GM23248 (cell line): ENCODE data around the gene FAM171A2. TPM values are rescaled to one million over a fixed set of nuclear protein-coding genes. Genes with fewer than 3 reads are reported as not detected.
"Not testable (repeated sequence)": the region's sequence is repeated elsewhere in the genome, so short reads cannot be mapped to it uniquely, and the experiment has no call there.

ENCODE experiments used
- DNase-seq: peaks from one replicate; pipeline ENCODE4 v3.0.0-alpha.2; 2015
- H2AFZ ChIP-seq: fragments of 200-600 bp; sonication (generic); 2 replicates; pipeline ENCODE4 v1.6.1; 2016; ENCODE audit warnings: antibody characterized with exemption
- H3F3A ChIP-seq: fragments of 200-600 bp; sonication (generic); 2 replicates; pipeline ENCODE4 v1.6.1; 2016; ENCODE audit warnings: mild to moderate bottlenecking, antibody characterized with exemption, mixed run types; ENCODE audit not compliant: insufficient read depth
- H3K27ac ChIP-seq: fragments of 200-600 bp; sonication (generic); 2 replicates; pipeline ENCODE4 v1.5.1; 2016; ENCODE audit warnings: mild to moderate bottlenecking
- H3K27me3 ChIP-seq: fragments of 200-600 bp; sonication (generic); replicated peaks from 2 replicates; pipeline ENCODE4 v1.6.1; 2016; ENCODE audit warnings: mild to moderate bottlenecking; ENCODE audit not compliant: insufficient read depth
- H3K36me3 ChIP-seq: fragments of 200-600 bp; sonication (generic); 2 replicates; pipeline ENCODE4 v1.6.1; 2016; ENCODE audit warnings: low read depth, mild to moderate bottlenecking
- H3K4me1 ChIP-seq: fragments of 200-600 bp; sonication (generic); 2 replicates; pipeline ENCODE4 v1.6.1; 2016; ENCODE audit warnings: mild to moderate bottlenecking; ENCODE audit not compliant: insufficient read depth
- H3K4me2 ChIP-seq: fragments of 200-600 bp; sonication (generic); one replicate; pipeline ENCODE4 v1.6.1; 2016; ENCODE audit warnings: mild to moderate bottlenecking; ENCODE audit not compliant: unreplicated experiment
- H3K4me3 ChIP-seq: fragments of 200-600 bp; sonication (generic); 2 replicates; pipeline ENCODE4 v1.5.1; 2016; ENCODE audit warnings: mild to moderate bottlenecking
- H3K79me2 ChIP-seq: fragments of 200-600 bp; sonication (generic); 2 replicates; pipeline ENCODE4 v1.6.1; 2016; ENCODE audit warnings: mild to moderate bottlenecking; ENCODE audit not compliant: insufficient read depth
- H3K9ac ChIP-seq: fragments of 200-600 bp; sonication (generic); 2 replicates; pipeline ENCODE4 v1.6.1; 2016; ENCODE audit warnings: mild to moderate bottlenecking
- H3K9me2 ChIP-seq: fragments of 200-600 bp; sonication (generic); 2 replicates; pipeline ENCODE4 v1.6.1; 2016; ENCODE audit warnings: mixed run types, mild to moderate bottlenecking, moderate library complexity; ENCODE audit not compliant: insufficient read depth
- H3K9me3 ChIP-seq: fragments of 200-600 bp; sonication (generic); one replicate; pipeline ENCODE4 v1.6.1; 2017; ENCODE audit warnings: low read depth
- H4K20me1 ChIP-seq: fragments of 200-600 bp; sonication (generic); 2 replicates; pipeline ENCODE4 v1.6.0; 2016; ENCODE audit not compliant: insufficient read depth
- EZH2 ChIP-seq: fragments of 200-600 bp; sonication (generic); IDR thresholded peaks from 2 replicates; pipeline ENCODE4 v1.6.1; 2018; ENCODE audit warnings: antibody characterized with exemption, mild to moderate bottlenecking; ENCODE audit not compliant: insufficient read depth, poor library complexity, severe bottlenecking
- EZH2phosphoT487 ChIP-seq: fragments of 200-600 bp; sonication (generic); IDR thresholded peaks from 2 replicates; pipeline ENCODE4 v1.6.1; 2018; ENCODE audit warnings: antibody characterized with exemption, moderate library complexity, mild to moderate bottlenecking, low read depth; ENCODE audit not compliant: insufficient read depth
- WGBS, 2 experiments: methylation state at CpG; one replicate each; pipeline ENCODE4 v1.1.6; 2015 to 2017; ENCODE audit warnings: low lambda C conversion rate in 2 of 2, low coverage in 1 of 2; ENCODE audit errors: missing lambda C conversion rate in 2 of 2; 5-methylcytosine and 5-hydroxymethylcytosine counted together
- in situ Hi-C: fragments of 300-500 bp; cut with MboI; formaldehyde crosslinking; loops from 2 replicates; pipeline ENCODE4 v1.15.0; 2020
- polyA plus RNA-seq: library from polyadenylated mRNA; unstranded; fragments of >200 nt; fragmentation: Nextera tagmentation; extraction: Ambion mirVana; gene quantifications from 2 replicates; pipeline ENCODE4 v1.2.1, GENCODE V29; 2016
- total RNA-seq: library from RNA; depleted of rRNA; stranded (reverse); fragments of >200 nt; shearing (Covaris generic); gene quantifications from 2 replicates; pipeline ENCODE4 v1.2.3, GENCODE V29; 2014

FAM171A2 gene
- total and polyA plus RNA-seq, 2 experiments from 2014 or later: 0.25 to 4.8 TPM

GRCh38 chr17:44345454-44346026, 18.1 kb downstream of the FAM171A2 start:
- 4% methylated on average over 19 to 21 of the region's 21 CpGs for WGBS, 2 experiments
- H2AFZ ChIP-seq: peak overlapping the region; percentile 96

DNA sequence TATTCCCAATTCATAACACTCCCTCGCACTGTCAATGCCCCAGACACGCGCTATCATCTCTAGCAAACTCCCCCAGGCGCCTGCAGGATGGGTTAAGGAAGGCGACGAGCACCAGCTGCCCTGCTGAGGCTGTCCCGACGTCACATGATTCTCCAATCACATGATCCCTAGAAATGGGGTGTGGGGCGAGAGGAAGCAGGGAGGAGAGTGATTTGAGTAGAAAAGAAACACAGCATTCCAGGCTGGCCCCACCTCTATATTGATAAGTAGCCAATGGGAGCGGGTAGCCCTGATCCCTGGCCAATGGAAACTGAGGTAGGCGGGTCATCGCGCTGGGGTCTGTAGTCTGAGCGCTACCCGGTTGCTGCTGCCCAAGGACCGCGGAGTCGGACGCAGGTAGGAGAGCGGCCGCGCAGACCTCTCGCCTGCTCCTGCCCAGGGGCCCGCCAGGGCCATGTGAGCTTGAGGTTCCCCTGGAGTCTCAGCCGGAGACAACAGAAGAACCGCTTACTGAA, 18.7 kb downstream of the FAM171A2 start, which contains the start of gene GRN:
Gene GRN, plus strand, starts transcription at position 364 of the 515 bp plus-strand sequence. CDS start 3,863 bp downstream, outside the sequence.
- H3K27me3 ChIP-seq: no peaks in the 10 kb centered on the region
- peak within 1 kb of the TSS; percentile 83 for H3K4me2 ChIP-seq
- H3K79me2 ChIP-seq: peaks cover 15% of the 10 kb centered on the region; the same call in 1 of the 2 replicates
- peak within 1 kb of the TSS; percentile 44 for H3K27ac ChIP-seq
- peak within 1 kb of the TSS; percentile 96 for H2AFZ ChIP-seq
- 1% methylated on average over 26 of the region's 26 CpGs for WGBS, 2 experiments
- no peaks in the 10 kb centered on the region for H4K20me1 ChIP-seq
- H3K9ac ChIP-seq: peak within 1 kb of the TSS; percentile 86
- H3K4me1 ChIP-seq: peaks cover 3% of the 10 kb centered on the region; the same call in 1 of the 2 replicates
- H3F3A ChIP-seq: peaks cover 16% of the 10 kb centered on the region
- TF ChIP-seq EZH2phosphoT487: no peak
- no peak for TF ChIP-seq EZH2
- in situ Hi-C loops: no loop called here
- H3K9me2 ChIP-seq: no peaks in the 10 kb centered on the region
- no peaks in the 10 kb centered on the region for H3K36me3 ChIP-seq
- no peaks in the 10 kb centered on the region for H3K9me3 ChIP-seq
- H3K4me3 ChIP-seq: peak within 1 kb of the TSS; percentile 97
- peak; percentile 98 for DNase-seq

More at GRCh38 chr17:44345454-44346026, 18.1 kb downstream of the FAM171A2 start:
- Histone ChIP-seq H3F3A (peaks cover 16% of the 10 kb centered on the region), H3K27me3 (no peaks in the 10 kb centered on the region), H3K4me1 (peaks cover 3% of the 10 kb centered on the region; the same call in 1 of the 2 replicates), H3K79me2 (peaks cover 15% of the 10 kb centered on the region; the same call in 1 of the 2 replicates), H3K36me3 (no peaks in the 10 kb centered on the region), H3K4me2 (peak overlapping the region; percentile 83), H3K4me3 (peak overlapping the region; percentile 97), H3K9me2 (no peaks in the 10 kb centered on the region), H3K27ac (peak overlapping the region; percentile 44), H3K9ac (peak overlapping the region; percentile 86), H4K20me1 (no peaks in the 10 kb centered on the region), H3K9me3 (no peaks in the 10 kb centered on the region)
- TF ChIP-seq EZH2phosphoT487: no peak
- no peak for TF ChIP-seq EZH2
- peak; percentile 73 for DNase-seq
- in situ Hi-C loops: no loop called here

DNA sequence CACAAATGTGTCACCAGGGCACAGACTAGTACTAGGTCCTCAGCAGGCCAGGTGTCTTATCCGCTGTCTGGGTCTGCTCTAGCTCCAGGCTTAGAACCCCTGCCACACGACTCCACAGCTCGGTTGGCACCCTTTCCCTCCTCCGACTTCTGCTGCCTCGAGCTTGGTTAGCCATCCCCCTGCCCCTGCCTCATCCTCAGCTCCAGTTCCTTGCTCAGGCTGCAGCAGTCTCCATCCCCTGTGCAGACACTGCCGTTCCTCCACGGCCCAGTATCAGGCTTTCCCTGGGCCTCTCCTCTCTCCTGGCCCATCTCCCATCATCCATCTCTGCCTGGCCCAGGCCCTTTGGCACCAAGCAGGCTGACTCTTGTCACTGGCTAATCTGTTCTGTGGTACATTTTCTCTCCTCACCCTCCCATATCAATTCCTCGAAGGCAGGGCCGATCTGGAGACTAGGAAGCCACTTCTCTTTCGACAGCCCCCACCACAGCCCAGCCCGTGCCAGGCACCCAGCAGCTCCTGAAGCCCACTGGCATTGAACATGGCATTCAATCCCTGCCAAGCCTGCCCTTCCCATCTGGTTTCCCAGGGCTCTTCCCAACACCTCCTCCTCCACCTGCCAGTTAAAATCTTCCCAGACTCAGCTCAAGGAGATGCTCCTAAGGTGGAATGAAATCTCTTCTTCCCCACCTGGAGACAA, 20.0 kb downstream of the FAM171A2 start:
- Histone ChIP-seq H3F3A (peaks cover 16% of the 10 kb centered on the region), H3K27me3 (no peaks in the 10 kb centered on the region), H3K36me3 (no peaks in the 10 kb centered on the region), H3K79me2 (peaks cover 15% of the 10 kb centered on the region; the same call in 1 of the 2 replicates), H4K20me1 (no peaks in the 10 kb centered on the region), H3K9me3 (no peaks in the 10 kb centered on the region), H3K4me1 (peaks cover 3% of the 10 kb centered on the region; the same call in 1 of the 2 replicates), H2AFZ (peak overlapping the region; percentile 96; the same call in 1 of the 2 replicates), H3K9ac (no peak overlapping the region), H3K4me3 (no peak overlapping the region), H3K27ac (no peak overlapping the region), H3K4me2 (no peak overlapping the region), H3K9me2 (no peaks in the 10 kb centered on the region)
- DNase-seq: no peak
- TF ChIP-seq EZH2phosphoT487: no peak
- no peak for TF ChIP-seq EZH2
- in situ Hi-C loops: no loop called here
- WGBS, 2 experiments: 64 to 65% methylated on average over 11 of the region's 11 CpGs

DNA sequence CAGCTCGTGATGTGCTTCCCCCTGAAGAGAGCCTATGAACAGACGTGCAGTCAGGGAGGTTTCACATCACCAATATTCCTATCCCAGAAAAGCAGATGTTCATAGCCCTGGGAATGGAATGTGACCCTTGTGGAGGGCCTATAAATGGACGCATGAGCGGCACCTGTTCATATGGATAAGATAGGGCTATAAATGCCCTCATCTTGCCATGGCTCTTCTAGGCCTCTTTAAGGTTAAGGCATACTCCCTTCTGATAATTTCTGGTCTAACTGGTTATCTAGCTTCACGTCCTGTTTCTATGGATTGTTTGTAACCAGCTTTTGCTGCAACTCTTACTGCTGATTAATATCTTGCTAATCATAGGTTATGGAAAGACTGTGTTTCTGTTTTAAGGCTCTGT, 23.1 kb downstream of the FAM171A2 start:
- H2AFZ ChIP-seq, in situ Hi-C loops, H4K20me1 ChIP-seq: not testable (repeated sequence)

More for the DNA sequence above, 23.1 kb downstream of the FAM171A2 start:
- H3K4me3 ChIP-seq, H3K4me2 ChIP-seq, H3K36me3 ChIP-seq, H3K27me3 ChIP-seq, H3K9me3 ChIP-seq, H3K27ac ChIP-seq, DNase-seq, H3K9me2 ChIP-seq, H3K79me2 ChIP-seq, H3K9ac ChIP-seq, H3F3A ChIP-seq, H3K4me1 ChIP-seq: not testable (repeated sequence)
- WGBS, 2 experiments: 55 to 57% methylated on average over 5 of the region's 5 CpGs
